Midbrain (tissue), 1 donor: Measurements from ENCODE around the gene VCX3A.
"Not testable (repeated sequence)": the region's sequence is repeated elsewhere in the genome, so short reads cannot be mapped to it uniquely, and the experiment has no call there.

Experiments used
- DNase-seq: peaks from one replicate; lab custom pipeline; 2025; lab: John Stamatoyannopoulos, UW

Gene VCX3A

GRCh38 chrX:6535018-6535417, at the start of gene VCX3A:
VCX3A (minus strand) TSS chrX:6535118; CDS start chrX:6534497, 621 bp downstream.
- DNase-seq, result not testable (repeated sequence)

GRCh38 chrX:6574762-6575161, 39.8 kb upstream of the VCX3A start:
- DNase-seq, result no peak

- DNase-seq, result no peak
Measured at GRCh38 chrX:6568031-6568430, 33.1 kb upstream of the VCX3A start.

- DNase-seq, result no peak
Measured at GRCh38 chrX:6558979-6559378, 24.1 kb upstream of the VCX3A start.

GRCh38 chrX:6557690-6558089, 22.8 kb upstream of the VCX3A start:
- DNase-seq, result no peak

GRCh38 chrX:6550999-6551398, 16.1 kb upstream of the VCX3A start:
- no peak for DNase-seq

GRCh38 chrX:6545712-6546111, 10.8 kb upstream of the VCX3A start:
- DNase-seq, result no peak

- no peak for DNase-seq
Measured at GRCh38 chrX:6526564-6527136, 8.3 kb downstream of the VCX3A start.

GRCh38 chrX:6517376-6517775, 17.5 kb downstream of the VCX3A start:
- no peak for DNase-seq

- DNase-seq, result no peak
Measured at GRCh38 chrX:6506444-6506843, 28.5 kb downstream of the VCX3A start.

- DNase-seq, result no peak
Measured at GRCh38 chrX:6505960-6506359, 29.0 kb downstream of the VCX3A start.

- DNase-seq, result no peak
Measured at GRCh38 chrX:6500719-6501118, 34.2 kb downstream of the VCX3A start.

GRCh38 chrX:6498324-6498723, 36.6 kb downstream of the VCX3A start:
- no peak for DNase-seq
